ENCODE data around the gene SH2D2A.

SH2D2A gene

DNA sequence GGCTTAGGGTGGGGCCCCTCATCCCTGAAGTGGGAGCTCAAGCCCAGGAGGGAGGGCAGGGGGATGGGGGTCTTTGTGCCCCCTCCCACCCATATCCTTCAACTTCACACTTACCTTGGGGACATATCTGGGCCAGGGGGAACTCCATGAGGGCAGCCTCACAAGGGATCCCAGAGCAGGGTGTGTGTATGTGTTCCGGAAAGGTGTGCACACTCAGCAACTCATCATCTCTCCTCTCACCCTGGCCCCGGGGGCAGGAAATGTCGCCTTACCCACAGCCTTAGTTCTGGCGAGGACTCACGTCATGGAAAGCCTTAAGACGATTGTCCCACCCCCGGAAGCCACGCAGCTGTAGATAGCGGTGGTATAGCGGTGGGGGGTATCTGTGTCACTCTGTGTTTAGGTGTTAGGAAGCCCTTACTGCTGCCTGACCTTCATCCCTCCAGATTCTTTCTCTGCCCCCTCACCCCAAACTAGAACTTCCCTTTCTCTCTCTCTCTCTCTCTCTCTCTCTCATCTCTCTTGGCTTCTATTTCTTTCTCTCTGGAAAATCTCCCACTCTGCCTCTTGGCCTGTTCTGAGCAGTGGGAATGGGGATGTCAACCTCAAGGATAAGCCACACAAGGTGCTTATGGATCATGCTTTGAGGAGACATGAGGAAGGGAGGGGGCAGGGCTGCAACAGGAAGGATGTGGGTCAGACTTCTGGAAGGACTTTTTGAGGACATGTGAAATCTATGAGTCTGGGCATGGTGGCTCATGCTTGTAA is at the start of gene SH2D2A:
Gene SH2D2A (minus strand): TSS at position 288 of the 768 bp plus-strand sequence. CDS start 140 bp downstream, at position 148.
- no peaks in the 10 kb centered on the region for H3K36me3 Mint-ChIP-seq (ENCODE audit: low read depth)
- no peak within 1 kb of the TSS for H3K4me3 Mint-ChIP-seq
- H3K9me3 Mint-ChIP-seq = peaks cover 17% of the 10 kb centered on the region
- no peak for TF ChIP-seq CTCF (IDR thresholded peaks at IDR 0.05)
- DNase-seq = no peak
- peaks cover 52% of the 10 kb centered on the region for H3K27me3 Mint-ChIP-seq (ENCODE audit: low read depth, poor library complexity)
- H3K4me1 Mint-ChIP-seq = peaks cover 47% of the 10 kb centered on the region
- H3K27ac Mint-ChIP-seq = peak within 1 kb of the TSS; percentile 46

- no peak for DNase-seq
- Mint-ChIP-seq H3K36me3 (ENCODE audit: low read depth) (no peaks in the 10 kb centered on the region), H3K4me1 (peaks cover 72% of the 10 kb centered on the region)
Measured at GRCh38 chr1:156865865-156866248, 49.2 kb upstream of the SH2D2A start.

GRCh38 chr1:156865258-156865657 is 48.6 kb upstream of the SH2D2A start:
- H3K27me3 Mint-ChIP-seq (ENCODE audit: low read depth, poor library complexity) = peaks cover 50% of the 10 kb centered on the region
- H3K9me3 Mint-ChIP-seq = no peaks in the 10 kb centered on the region
- DNase-seq = no peak
- H3K4me3 Mint-ChIP-seq = peak overlapping the region; percentile 7
- no peak for TF ChIP-seq CTCF (IDR thresholded peaks at IDR 0.05)
- peaks cover 69% of the 10 kb centered on the region for H3K4me1 Mint-ChIP-seq
- H3K27ac Mint-ChIP-seq = no peak overlapping the region
- H3K36me3 Mint-ChIP-seq (ENCODE audit: low read depth) = no peaks in the 10 kb centered on the region

More at GRCh38 chr1:156865865-156866248, 49.2 kb upstream of the SH2D2A start:
- TF ChIP-seq CTCF (IDR thresholded peaks at IDR 0.05) = no peak
- no peak overlapping the region for H3K27ac Mint-ChIP-seq
- H3K9me3 Mint-ChIP-seq = no peaks in the 10 kb centered on the region
- peaks cover 49% of the 10 kb centered on the region for H3K27me3 Mint-ChIP-seq (ENCODE audit: low read depth, poor library complexity)
- H3K4me3 Mint-ChIP-seq = no peak overlapping the region

GRCh38 chr1:156864796-156865195 is 48.1 kb upstream of the SH2D2A start:
- Mint-ChIP-seq H3K9me3 (no peaks in the 10 kb centered on the region), H3K4me3 (no peak overlapping the region), H3K27ac (no peak overlapping the region), H3K36me3 (ENCODE audit: low read depth) (no peaks in the 10 kb centered on the region), H3K27me3 (ENCODE audit: low read depth, poor library complexity) (peaks cover 55% of the 10 kb centered on the region), H3K4me1 (peaks cover 68% of the 10 kb centered on the region)
- no peak for TF ChIP-seq CTCF (IDR thresholded peaks at IDR 0.05)
- DNase-seq = no peak

GRCh38 chr1:156863631-156864030 is 47.0 kb upstream of the SH2D2A start:
- DNase-seq = no peak
- no peaks in the 10 kb centered on the region for H3K9me3 Mint-ChIP-seq
- no peak for TF ChIP-seq CTCF (IDR thresholded peaks at IDR 0.05)
- H3K27me3 Mint-ChIP-seq (ENCODE audit: low read depth, poor library complexity) = peaks cover 65% of the 10 kb centered on the region
- peak overlapping the region; percentile 19 for H3K4me3 Mint-ChIP-seq
- peaks cover 71% of the 10 kb centered on the region for H3K4me1 Mint-ChIP-seq
- no peaks in the 10 kb centered on the region for H3K36me3 Mint-ChIP-seq (ENCODE audit: low read depth)
- H3K27ac Mint-ChIP-seq = no peak overlapping the region

Data from nephron progenitor cell (in vitro differentiated cells).